Esophagus (tissue), 2 donors: Measurements from ENCODE around the gene SLCO3A1. TPM values are rescaled to one million over a fixed set of nuclear protein-coding genes. Genes with fewer than 3 reads are reported as not detected.

Experiments
- H3K27ac ChIP-seq, 2 donors: one replicate each; pipeline ENCODE4 v1.5.1; 2013; ENCODE audit warnings: low read depth in 2 of 2, mild to moderate bottlenecking in 2 of 2, inconsistent platforms in 1 of 2, low read length in 1 of 2, moderate library complexity in 1 of 2
- H3K27me3 ChIP-seq, 2 donors: one replicate each; pipeline ENCODE4 v1.6.1; 2013; ENCODE audit warnings: low read length in 2 of 2, control low read depth in 1 of 2, mild to moderate bottlenecking in 1 of 2; ENCODE audit not compliant: insufficient read depth in 2 of 2, control insufficient read depth in 1 of 2
- H3K36me3 ChIP-seq, 2 donors: one replicate each; pipeline ENCODE4 v1.6.1; 2013; ENCODE audit warnings: low read length in 1 of 2; ENCODE audit not compliant: control insufficient read depth in 2 of 2, insufficient read depth in 2 of 2
- H3K4me1 ChIP-seq, 2 donors: one replicate each; pipeline ENCODE4 v1.6.1; 2013; ENCODE audit warnings: low read length in 1 of 2; ENCODE audit not compliant: control insufficient read depth in 2 of 2, insufficient read depth in 2 of 2
- H3K4me3 ChIP-seq, 2 donors: one replicate each; pipeline ENCODE4 v1.5.1; 2013; ENCODE audit warnings: low read length in 2 of 2, mild to moderate bottlenecking in 2 of 2, low read depth in 1 of 2, moderate library complexity in 1 of 2
- H3K9me3 ChIP-seq, 2 donors: one replicate each; pipeline ENCODE4 v1.6.1; 2013; ENCODE audit warnings: mild to moderate bottlenecking in 2 of 2, low read depth in 1 of 2, low read length in 1 of 2, moderate library complexity in 1 of 2; ENCODE audit not compliant: control insufficient read depth in 2 of 2, insufficient read depth in 1 of 2
- WGBS, 2 donors: extraction: QIAGEN DNeasy Blood & Tissue Kit; methylation state at CpG; one replicate each; pipeline ENCODE4 v1.1.7; 2013; 5-methylcytosine and 5-hydroxymethylcytosine counted together
- polyA plus RNA-seq, 2 donors: library from polyadenylated mRNA; stranded (reverse); fragments of 200-250 nt; gene quantifications; one replicate each; pipeline ENCODE4 v1.2.3, GENCODE V29; 2013
- donor health status: healthy with polysubstance abuse.
- donor health status: Bipolar disorder and iron deficiency.

Gene SLCO3A1
- polyA plus RNA-seq, 2 donors, result 18.2 to 18.5 TPM

DNA sequence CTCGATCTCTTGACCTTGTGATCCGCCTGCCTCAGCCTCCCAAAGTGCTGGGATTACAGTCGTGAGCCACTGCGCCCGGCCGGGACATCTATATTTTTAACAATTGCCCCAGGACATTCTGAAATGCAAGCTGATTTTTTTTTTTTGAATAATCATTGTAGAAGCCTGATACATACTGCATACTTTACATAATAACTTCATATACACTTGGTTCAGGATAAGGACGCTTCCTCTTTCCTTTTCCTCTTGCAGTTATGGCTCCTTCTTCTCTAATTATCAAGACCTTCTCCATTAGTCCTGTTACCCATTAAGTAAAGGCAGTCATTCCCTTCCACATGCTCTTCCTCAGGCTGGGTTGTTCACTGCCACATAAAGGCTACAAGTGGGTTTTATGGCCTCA is 58.3 kb downstream of the SLCO3A1 start:
- Histone ChIP-seq H3K27me3 (no peaks in the 10 kb centered on the region), H3K9me3 (no peaks in the 10 kb centered on the region), H3K4me3 (no peak overlapping the region), H3K27ac (no peak overlapping the region), H3K4me1 (peaks cover 3 to 8% of the 10 kb centered on the region in 2 donors), H3K36me3 (peaks cover 0 to 6% of the 10 kb centered on the region in 2 donors)
- 81 to 83% methylated on average over 7 of the region's 7 CpGs for WGBS, 2 donors

DNA sequence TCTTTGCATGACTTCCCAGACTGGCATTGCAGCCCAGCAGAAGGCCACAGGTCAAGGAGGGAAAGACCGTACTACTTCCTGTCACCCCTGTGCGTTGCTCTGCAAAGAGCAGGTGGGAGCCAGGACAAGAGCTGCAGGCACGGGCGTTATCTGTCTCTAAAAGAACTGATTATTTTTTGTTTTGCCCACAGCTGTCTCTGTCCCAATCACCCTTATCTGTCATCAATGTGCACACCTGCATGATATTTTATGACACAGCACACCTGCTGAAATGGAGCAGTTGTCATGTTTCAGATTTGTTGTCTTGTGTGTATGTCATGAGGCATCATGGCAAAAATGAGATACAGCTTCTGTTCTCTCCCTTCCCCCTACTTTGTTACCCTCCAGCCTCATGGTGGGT is 58.8 kb downstream of the SLCO3A1 start:
- WGBS, 2 donors, result 51 to 58% methylated on average over 4 of the region's 4 CpGs
- no peak overlapping the region for H3K4me3 ChIP-seq
- no peaks in the 10 kb centered on the region for H3K27me3 ChIP-seq
- peaks cover 3 to 8% of the 10 kb centered on the region in 2 donors for H3K4me1 ChIP-seq
- peaks cover 0 to 10% of the 10 kb centered on the region in 2 donors for H3K36me3 ChIP-seq
- no peak overlapping the region for H3K27ac ChIP-seq
- no peaks in the 10 kb centered on the region for H3K9me3 ChIP-seq

DNA sequence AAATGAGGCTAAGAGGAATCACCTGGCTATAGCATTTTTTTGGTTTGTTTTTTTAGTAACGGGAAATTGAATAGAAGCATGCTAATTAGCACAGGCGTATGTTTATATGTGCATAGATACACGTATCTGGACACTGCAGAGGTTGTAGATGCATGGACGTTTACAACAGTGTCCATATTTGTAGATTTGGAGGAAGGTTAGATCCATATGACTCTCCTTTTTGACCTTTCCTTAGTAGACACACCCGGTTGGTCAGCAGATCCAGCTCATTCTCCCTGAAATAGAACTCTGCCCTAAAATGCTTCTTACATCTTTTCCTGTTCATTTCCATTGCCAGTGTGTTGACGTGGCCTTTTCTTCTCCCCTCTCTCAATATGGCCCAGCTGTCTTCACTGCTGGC is 60.1 kb downstream of the SLCO3A1 start:
- Histone ChIP-seq H3K36me3 (peaks cover 0 to 11% of the 10 kb centered on the region in 2 donors), H3K4me1 (peaks cover 6% of the 10 kb centered on the region in 2 donors), H3K9me3 (no peaks in the 10 kb centered on the region), H3K27ac (no peak overlapping the region), H3K27me3 (no peaks in the 10 kb centered on the region), H3K4me3 (no peak overlapping the region)
- 60 to 68% methylated on average over 6 of the region's 6 CpGs for WGBS, 2 donors

DNA sequence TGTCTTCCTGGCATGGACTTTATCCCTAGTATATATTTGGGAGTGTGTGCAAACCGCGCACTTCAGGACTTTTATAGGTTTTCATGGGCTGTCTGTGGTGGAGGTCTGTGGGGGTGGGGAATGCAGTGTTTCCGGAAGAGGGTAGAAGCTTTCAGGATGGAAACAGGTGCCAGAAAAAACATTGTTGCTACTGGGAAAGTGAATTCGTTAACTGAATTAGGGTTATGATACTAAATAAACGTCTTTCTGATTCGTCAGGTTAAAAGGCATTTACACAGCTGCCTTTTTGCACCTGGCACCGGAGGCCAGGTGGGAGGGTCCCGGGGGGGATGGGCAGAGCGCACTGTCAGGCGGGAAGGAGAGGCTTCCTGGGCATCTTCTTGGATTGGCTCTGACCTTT is 62.1 kb downstream of the SLCO3A1 start:
- Histone ChIP-seq H3K9me3 (no peaks in the 10 kb centered on the region), H3K36me3 (peaks cover 0 to 15% of the 10 kb centered on the region in 2 donors), H3K4me3 (no peak overlapping the region), H3K4me1 (peaks cover 6% of the 10 kb centered on the region in 2 donors), H3K27ac (no peak overlapping the region), H3K27me3 (no peaks in the 10 kb centered on the region)
- WGBS, 2 donors, result 79 to 87% methylated on average over 10 of the region's 10 CpGs

DNA sequence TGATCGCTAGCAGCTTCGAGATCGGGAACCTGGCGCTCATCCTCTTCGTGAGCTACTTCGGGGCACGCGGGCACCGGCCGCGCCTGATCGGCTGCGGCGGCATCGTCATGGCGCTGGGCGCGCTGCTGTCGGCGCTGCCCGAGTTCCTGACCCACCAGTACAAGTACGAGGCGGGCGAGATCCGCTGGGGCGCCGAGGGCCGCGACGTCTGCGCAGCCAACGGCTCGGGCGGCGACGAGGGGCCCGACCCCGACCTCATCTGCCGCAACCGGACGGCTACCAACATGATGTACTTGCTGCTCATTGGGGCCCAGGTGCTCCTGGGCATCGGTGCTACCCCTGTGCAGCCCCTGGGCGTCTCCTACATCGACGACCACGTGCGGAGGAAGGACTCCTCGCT is 62.5 kb downstream of the SLCO3A1 start:
- 98% methylated on average over 48 of the region's 48 CpGs for WGBS, 2 donors

DNA sequence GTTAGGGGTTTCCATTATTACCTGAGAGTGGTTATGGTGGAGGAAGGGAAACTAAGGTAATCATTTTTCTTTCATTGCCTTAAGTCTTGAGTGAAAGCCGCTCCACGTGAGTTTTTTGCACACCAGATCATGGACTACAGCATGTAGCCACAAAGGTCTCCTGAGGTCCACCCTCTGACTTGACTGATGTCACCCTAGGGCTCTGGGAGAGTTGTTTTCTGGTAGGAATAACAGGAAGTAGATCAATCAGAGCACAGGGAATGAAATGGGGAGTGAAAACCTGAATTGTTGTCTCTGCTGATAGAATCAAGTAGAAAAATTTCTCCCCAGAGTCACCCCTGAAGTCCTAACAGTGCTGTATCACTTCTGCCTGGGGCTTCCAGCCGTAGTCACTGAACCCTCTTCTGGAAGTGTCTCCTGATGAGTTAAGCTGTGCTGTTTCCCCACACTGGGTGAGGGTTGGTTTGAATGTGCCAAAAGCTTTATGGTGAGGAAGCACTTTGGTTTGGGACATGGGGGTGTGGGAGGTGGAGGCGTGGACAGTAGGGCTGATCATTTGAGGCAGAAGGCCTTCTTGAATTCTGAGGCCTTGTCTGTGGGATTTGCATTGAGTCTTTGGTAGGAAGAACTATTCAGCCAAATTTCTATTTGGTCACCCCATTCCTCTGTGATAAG is 64.3 kb downstream of the SLCO3A1 start:
- 81 to 90% methylated on average over 4 of the region's 4 CpGs for WGBS, 2 donors
- Histone ChIP-seq H3K9me3 (no peaks in the 10 kb centered on the region), H3K27ac (no peak overlapping the region), H3K36me3 (peaks cover 0 to 15% of the 10 kb centered on the region in 2 donors), H3K27me3 (no peaks in the 10 kb centered on the region), H3K4me1 (peaks cover 0 to 8% of the 10 kb centered on the region in 2 donors), H3K4me3 (no peak overlapping the region)

More for the DNA sequence above, 62.5 kb downstream of the SLCO3A1 start:
- no peaks in the 10 kb centered on the region for H3K27me3 ChIP-seq
- H3K36me3 ChIP-seq, result peaks cover 0 to 15% of the 10 kb centered on the region in 2 donors
- H3K27ac ChIP-seq, result no peak overlapping the region
- no peak overlapping the region for H3K4me3 ChIP-seq
- no peaks in the 10 kb centered on the region for H3K9me3 ChIP-seq
- peaks cover 6% of the 10 kb centered on the region in 2 donors for H3K4me1 ChIP-seq

DNA sequence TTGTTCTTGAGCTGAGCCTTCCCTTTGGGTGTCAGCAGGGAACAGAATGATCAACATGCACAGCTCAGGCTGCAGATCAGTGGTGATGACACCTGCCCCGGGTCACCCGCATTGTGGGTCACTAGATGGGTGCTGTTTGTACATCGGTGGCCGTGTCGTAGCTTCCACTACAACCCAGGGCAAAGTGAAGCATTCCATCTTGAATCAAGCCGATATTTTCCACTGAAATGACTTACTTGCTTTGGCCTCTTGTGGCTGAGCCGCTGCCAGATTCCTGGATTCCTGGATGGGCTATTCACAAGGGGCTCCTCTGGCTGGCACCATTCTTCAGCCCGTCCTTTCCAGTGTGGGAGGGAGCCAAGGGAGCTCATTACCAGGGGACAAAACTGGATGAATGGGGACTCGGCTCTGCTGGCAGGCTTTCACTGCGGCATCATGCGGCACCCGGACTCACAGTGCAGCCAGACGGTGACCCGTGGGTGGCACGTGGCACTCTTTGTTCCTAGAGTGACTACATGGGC is 65.6 kb downstream of the SLCO3A1 start:
- WGBS, 2 donors, result 90 to 91% methylated on average over 15 of the region's 15 CpGs
- Histone ChIP-seq H3K4me1 (peaks cover 0 to 7% of the 10 kb centered on the region in 2 donors), H3K4me3 (no peak overlapping the region), H3K9me3 (no peaks in the 10 kb centered on the region), H3K36me3 (peaks cover 0 to 15% of the 10 kb centered on the region in 2 donors), H3K27me3 (no peaks in the 10 kb centered on the region), H3K27ac (no peak overlapping the region)

DNA sequence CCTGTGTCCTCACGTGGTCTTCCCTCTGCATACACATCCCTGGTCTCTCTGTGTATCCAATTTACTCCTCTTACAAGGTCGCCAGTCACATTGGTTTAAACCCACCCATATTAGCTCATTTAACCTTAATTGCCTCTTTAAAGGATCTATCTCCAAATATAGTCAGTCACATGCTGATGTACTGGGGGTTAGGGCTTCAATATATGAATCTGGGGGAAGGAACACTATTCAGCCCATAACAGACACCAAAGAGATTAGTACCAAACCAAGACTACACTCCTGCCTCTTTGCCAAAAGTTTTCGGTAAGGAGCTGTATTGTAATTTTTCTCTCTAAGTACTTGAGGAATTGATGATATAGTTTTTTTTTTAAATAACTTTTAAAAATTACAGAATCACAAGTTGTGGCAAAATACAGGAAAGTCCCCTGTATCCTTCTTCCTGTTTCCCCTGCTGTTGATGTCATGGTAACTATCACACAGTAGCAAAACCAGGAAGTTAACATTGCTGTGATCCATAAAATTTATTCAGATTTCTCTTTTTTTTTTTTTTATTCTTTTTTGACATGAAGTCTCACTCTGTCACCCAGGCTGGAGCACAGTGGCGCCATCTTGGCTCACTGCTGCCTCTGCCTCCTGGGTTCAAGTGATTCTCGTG is 67.8 kb downstream of the SLCO3A1 start:
- 63 to 67% methylated on average over 5 of the region's 5 CpGs for WGBS, 2 donors
- no peaks in the 10 kb centered on the region for H3K9me3 ChIP-seq
- H3K27me3 ChIP-seq, result no peaks in the 10 kb centered on the region
- H3K4me3 ChIP-seq, result no peak overlapping the region
- H3K4me1 ChIP-seq, result peaks cover 0 to 7% of the 10 kb centered on the region in 2 donors
- no peak overlapping the region for H3K27ac ChIP-seq
- peaks cover 0 to 10% of the 10 kb centered on the region in 2 donors for H3K36me3 ChIP-seq

DNA sequence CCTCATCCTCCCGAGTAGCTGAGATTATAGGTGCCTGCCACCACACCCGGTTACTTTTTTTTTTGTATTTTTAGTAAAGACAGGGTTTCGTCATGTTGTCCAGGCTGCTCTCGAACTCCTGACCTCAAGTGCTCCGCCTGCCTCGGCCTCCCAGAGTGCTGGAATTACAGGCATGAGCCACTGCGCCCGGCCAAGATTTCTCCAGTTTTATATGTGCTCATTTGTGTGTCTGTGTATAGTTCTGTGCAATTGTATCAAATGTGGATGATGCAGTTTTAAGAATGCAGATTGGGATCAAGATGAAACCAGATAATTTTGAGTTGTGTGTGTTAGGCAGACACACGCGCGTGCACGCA is 68.3 kb downstream of the SLCO3A1 start:
- WGBS, 2 donors, result 55 to 60% methylated on average over 12 of the region's 12 CpGs
- no peaks in the 10 kb centered on the region for H3K27me3 ChIP-seq
- peaks cover 0 to 7% of the 10 kb centered on the region in 2 donors for H3K4me1 ChIP-seq
- H3K9me3 ChIP-seq, result no peaks in the 10 kb centered on the region
- H3K36me3 ChIP-seq, result peaks cover 0 to 9% of the 10 kb centered on the region in 2 donors
- H3K4me3 ChIP-seq, result no peak overlapping the region
- peak overlapping the region in 1 of 2 donors; percentile 18 for H3K27ac ChIP-seq
